HepG2 (cell line): Measurements from ENCODE around the gene LYRM4. TPM values are rescaled to one million over a fixed set of nuclear protein-coding genes. Genes with fewer than 3 reads are reported as not detected.

Experiments
- BATF2 ChIP-seq: sonication (generic); formaldehyde crosslinking; IDR thresholded peaks from 2 replicates; pipeline ENCODE4 v1.8.0; 2022; ENCODE audit warnings: mild to moderate bottlenecking, missing genetic modification reagents, moderate library complexity
- GFI1 ChIP-seq: sonication (generic); formaldehyde crosslinking; IDR thresholded peaks from 2 replicates; pipeline ENCODE4 v1.5.0; 2020; ENCODE audit warnings: missing genetic modification reagents, mild to moderate bottlenecking, borderline replicate concordance
- HDAC2 ChIP-seq: sonication (generic); formaldehyde crosslinking; IDR thresholded peaks from 2 replicates; pipeline ENCODE4 v1.4.0; 2020; ENCODE audit warnings: missing genetic modification reagents
- KIAA2018 ChIP-seq: sonication (generic); formaldehyde crosslinking; IDR thresholded peaks from 2 replicates; pipeline ENCODE4 v1.5.0; 2020; ENCODE audit warnings: mild to moderate bottlenecking, missing genetic modification reagents, borderline replicate concordance
- MAF1 ChIP-seq: sonication (generic); formaldehyde crosslinking; IDR thresholded peaks from 2 replicates; pipeline ENCODE4 v1.5.0; 2020; ENCODE audit warnings: missing genetic modification reagents, borderline replicate concordance
- MEIS1 ChIP-seq: sonication (generic); formaldehyde crosslinking; IDR thresholded peaks from 2 replicates; pipeline ENCODE4 v1.9.0; 2021; ENCODE audit warnings: mild to moderate bottlenecking, missing genetic modification reagents, moderate library complexity, borderline replicate concordance
- MIXL1 ChIP-seq: IDR thresholded peaks from 2 replicates; pipeline ENCODE4 v1.6.1; 2016
- NR2F1 ChIP-seq, 2 experiments: fragments of 450-650 bp in 1 of 2; formaldehyde crosslinking in 1 of 2; IDR thresholded peaks; 2 replicates each; pipeline versions ENCODE4 v1.5.0 to v1.6.1; 2016 to 2020; ENCODE audit warnings: mild to moderate bottlenecking in 1 of 2, missing compliant biosample characterization in 1 of 2, missing genetic modification reagents in 1 of 2, moderate library complexity in 1 of 2
- RARG ChIP-seq: sonication (generic); formaldehyde crosslinking; IDR thresholded peaks from 2 replicates; pipeline ENCODE4 v1.4.0; 2020; ENCODE audit warnings: low read depth, mild to moderate bottlenecking, missing genetic modification reagents
- RELA ChIP-seq: sonication (generic); formaldehyde crosslinking; IDR thresholded peaks from 2 replicates; pipeline ENCODE4 v1.4.0; 2020; ENCODE audit warnings: missing genetic modification reagents
- SALL2 ChIP-seq: sonication (generic); formaldehyde crosslinking; IDR thresholded peaks from 2 replicates; pipeline ENCODE4 v1.8.1; 2023; ENCODE audit warnings: mild to moderate bottlenecking, missing genetic modification reagents, inconsistent platforms
- SP140L ChIP-seq: sonication (generic); formaldehyde crosslinking; IDR thresholded peaks from 2 replicates; pipeline ENCODE4 v1.4.0; 2020; ENCODE audit warnings: missing genetic modification reagents, borderline replicate concordance
- TOPORS ChIP-seq: sonication (generic); formaldehyde crosslinking; IDR thresholded peaks from 2 replicates; pipeline ENCODE4 v1.8.0; 2023; ENCODE audit warnings: mild to moderate bottlenecking, missing genetic modification reagents
- ZKSCAN8 ChIP-seq: IDR thresholded peaks from 2 replicates; pipeline ENCODE4 v1.6.1; 2016; ENCODE audit warnings: borderline replicate concordance, missing genetic modification reagents, missing compliant biosample characterization
- ZNF570 ChIP-seq: sonication (generic); formaldehyde crosslinking; IDR thresholded peaks from 2 replicates; pipeline ENCODE4 v1.4.0; 2020; ENCODE audit warnings: mild to moderate bottlenecking, missing genetic modification reagents, borderline replicate concordance
- ZNF619 ChIP-seq: sonication (generic); formaldehyde crosslinking; IDR thresholded peaks from 2 replicates; pipeline ENCODE4 v1.4.0; 2020; ENCODE audit warnings: mild to moderate bottlenecking, missing genetic modification reagents
- polyA plus RNA-seq, 8 experiments: library from polyadenylated mRNA; depleted of rRNA in 3 of 8; stranded (reverse) in 7 of 8; unstranded in 1 of 8; fragments of >200 nt; fragmentation: Illumina TruSeq in 4 of 8; extraction: Trizol in 4 of 8; gene quantifications; 2 replicates each; pipeline versions ENCODE4 v1.2.1 to v1.2.3, GENCODE V29; 2011 to 2016; ENCODE audit warnings: low read depth in 4 of 8, missing spikeins in 1 of 8, mixed read lengths in 1 of 8; ENCODE audit not compliant: insufficient read depth in 1 of 8
- total RNA-seq, 5 experiments: library from RNA; depleted of rRNA; stranded (reverse); fragments of >200 nt; fragmentation: Illumina TruSeq; extraction: Trizol; gene quantifications; 2 replicates each; pipeline ENCODE4 v1.2.3, GENCODE V29; 2016; ENCODE audit warnings: low read depth in 1 of 5
- TF ChIP-seq, protein P1 (sequence below): sonication (generic); formaldehyde crosslinking; IDR thresholded peaks from 2 replicates; pipeline ENCODE4 v1.5.1; 2020; ENCODE audit warnings: mild to moderate bottlenecking, moderate library complexity, missing genetic modification reagents
- TF ChIP-seq, protein P2 (sequence below): IDR thresholded peaks from 2 replicates; pipeline ENCODE4 v1.6.1; 2016; ENCODE audit warnings: missing genetic modification reagents, missing compliant biosample characterization

LYRM4 gene
- total and polyA plus RNA-seq, 2 of the 13 experiments (the other 11 are each of a cell fraction or from before 2014, with no cell fraction given), result 64.6 to 67.5 TPM

GRCh38 chr6:5059036-5059896 is 201.5 kb downstream of the LYRM4 start (continued):
- no peak for TF ChIP-seq KIAA2018 (CRISPR knock-in tag)
- TF ChIP-seq TOPORS (CRISPR knock-in tag), result no peak
- TF ChIP-seq MIXL1 (CRISPR knock-in tag), result peak; percentile 89
- TF ChIP-seq, protein P1, sequence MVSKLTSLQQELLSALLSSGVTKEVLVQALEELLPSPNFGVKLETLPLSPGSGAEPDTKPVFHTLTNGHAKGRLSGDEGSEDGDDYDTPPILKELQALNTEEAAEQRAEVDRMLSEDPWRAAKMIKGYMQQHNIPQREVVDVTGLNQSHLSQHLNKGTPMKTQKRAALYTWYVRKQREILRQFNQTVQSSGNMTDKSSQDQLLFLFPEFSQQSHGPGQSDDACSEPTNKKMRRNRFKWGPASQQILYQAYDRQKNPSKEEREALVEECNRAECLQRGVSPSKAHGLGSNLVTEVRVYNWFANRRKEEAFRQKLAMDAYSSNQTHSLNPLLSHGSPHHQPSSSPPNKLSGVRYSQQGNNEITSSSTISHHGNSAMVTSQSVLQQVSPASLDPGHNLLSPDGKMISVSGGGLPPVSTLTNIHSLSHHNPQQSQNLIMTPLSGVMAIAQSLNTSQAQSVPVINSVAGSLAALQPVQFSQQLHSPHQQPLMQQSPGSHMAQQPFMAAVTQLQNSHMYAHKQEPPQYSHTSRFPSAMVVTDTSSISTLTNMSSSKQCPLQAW (CRISPR knock-in tag), result peak; percentile 84
- TF ChIP-seq MEIS1, result no peak
- TF ChIP-seq, protein P2, sequence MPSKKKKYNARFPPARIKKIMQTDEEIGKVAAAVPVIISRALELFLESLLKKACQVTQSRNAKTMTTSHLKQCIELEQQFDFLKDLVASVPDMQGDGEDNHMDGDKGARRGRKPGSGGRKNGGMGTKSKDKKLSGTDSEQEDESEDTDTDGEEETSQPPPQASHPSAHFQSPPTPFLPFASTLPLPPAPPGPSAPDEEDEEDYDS (CRISPR knock-in tag), result peak; percentile 55
- TF ChIP-seq SP140L (CRISPR knock-in tag), result no peak
- TF ChIP-seq SALL2 (CRISPR knock-in tag), result no peak
- TF ChIP-seq BATF2 (CRISPR knock-in tag), result no peak
- peak; percentile 70; the same call in 1 of the 2 replicates for TF ChIP-seq ZKSCAN8 (CRISPR knock-in tag)
- TF ChIP-seq ZNF570 (CRISPR knock-in tag), result no peak
- TF ChIP-seq RARG (CRISPR knock-in tag), result no peak
- peak; percentile 50; the same call in 1 of the 2 replicates for TF ChIP-seq GFI1
- peak in 1 of 2 experiments; percentile 35; a peak in 1 of 4 replicates for TF ChIP-seq NR2F1 (CRISPR knock-in tag; IDR thresholded peaks at IDR 0.05)
- TF ChIP-seq MAF1 (CRISPR knock-in tag), result no peak
- TF ChIP-seq ZNF619 (CRISPR knock-in tag), result 0 out of 2 replicates have a peak, but pooled peaks have one; percentile 62
- no peak for TF ChIP-seq RELA (CRISPR knock-in tag)
- TF ChIP-seq HDAC2 (CRISPR knock-in tag), result peak; percentile 90
